HL-60 (cell line): ENCODE measurements around the gene SMG6.

Experiments used
- DNase-seq, 2 experiments: peaks; one replicate each; pipeline ENCODE4 v3.0.0-alpha.2; 2010 to 2020; ENCODE audit warnings: low read depth in 1 of 2, low spot score in 1 of 2
- H3K27ac ChIP-seq: fragments of 250-450 bp; sonication (Bioruptor Pico); replicated peaks from 2 replicates; pipeline ENCODE4 v1.5.1; 2020; ENCODE audit warnings: mild to moderate bottlenecking, moderate library complexity
- H3K27me3 ChIP-seq: fragments of 250-450 bp; sonication (Bioruptor Pico); 2 replicates; pipeline ENCODE4 v1.5.1; 2021; ENCODE audit warnings: mild to moderate bottlenecking, moderate library complexity; ENCODE audit not compliant: insufficient read depth, poor library complexity, severe bottlenecking
- H3K4me3 ChIP-seq: replicated peaks from 2 replicates; pipeline ENCODE4 v1.5.1; 2011; ENCODE audit warnings: mild to moderate bottlenecking, control low read depth, low read length; ENCODE audit not compliant: insufficient read depth
- CTCF ChIP-seq: IDR thresholded peaks from one replicate; pipeline ENCODE4 v1.5.1; 2011; ENCODE audit warnings: low read length, control low read depth, inconsistent platforms; ENCODE audit not compliant: insufficient read depth
- GABPA ChIP-seq: IDR thresholded peaks from 2 replicates; pipeline ENCODE4 v1.6.1; 2012; ENCODE audit warnings: low read depth
- POLR2AphosphoS5 ChIP-seq: IDR thresholded peaks from 2 replicates; pipeline ENCODE4 v1.6.1; 2012; ENCODE audit warnings: low read depth
- REST ChIP-seq: IDR thresholded peaks from 2 replicates; pipeline ENCODE4 v1.6.1; 2012; ENCODE audit warnings: low read depth; ENCODE audit not compliant: insufficient replicate concordance
- SPI1 ChIP-seq: IDR thresholded peaks from 2 replicates; pipeline ENCODE4 v1.6.1; 2012; ENCODE audit warnings: low read depth, mild to moderate bottlenecking, borderline replicate concordance

Gene SMG6

GRCh38 chr17:2120586-2121335, 182.8 kb downstream of the SMG6 start:
- TF ChIP-seq REST (no peak), GABPA (no peak), SPI1 (peak; percentile 29; the same call in 1 of the 2 replicates), POLR2AphosphoS5 (no peak)
- H3K4me3 ChIP-seq, result no peak overlapping the region
- peak in 1 of 2 experiments; percentile 25 for DNase-seq
- no peaks in the 10 kb centered on the region for H3K27me3 ChIP-seq
- H3K27ac ChIP-seq, result no peak overlapping the region

GRCh38 chr17:2113279-2113622, 190.3 kb downstream of the SMG6 start:
- Histone ChIP-seq H3K27ac (no peak overlapping the region), H3K27me3 (no peaks in the 10 kb centered on the region), H3K4me3 (no peak overlapping the region)
- TF ChIP-seq SPI1 (no peak), CTCF (no peak), GABPA (no peak), POLR2AphosphoS5 (no peak), REST (no peak)
- DNase-seq, result no peak

- H3K4me3 ChIP-seq, result no peak overlapping the region
- no peak for DNase-seq
- TF ChIP-seq CTCF (no peak), SPI1 (no peak), GABPA (no peak), POLR2AphosphoS5 (no peak), REST (no peak)
- no peak overlapping the region for H3K27ac ChIP-seq
- no peaks in the 10 kb centered on the region for H3K27me3 ChIP-seq
These were observed 191.9 kb downstream of the SMG6 start for GRCh38 chr17:2111691-2112090.
